Activated CD8-positive, alpha-beta T cell treated with anti-CD3 and anti-CD28 coated beads for 36 hours (primary cell): ENCODE measurements around the gene MMS19. TPM values are rescaled to one million over a fixed set of nuclear protein-coding genes. Genes with fewer than 3 reads are reported as not detected.

ENCODE experiments used
- ATAC-seq: fragments of 200-7000 bp; cut with Tn5 transposase; one replicate; pipeline ENCODE4 v1.10.0; 2021; ENCODE audit warnings: mild to moderate bottlenecking, moderate library complexity
- CTCF ChIA-PET: fragments of 350-600 bp; sonication (Branson Sonifier 250); formaldehyde crosslinking; loops from one replicate; lab custom pipeline; 2021; ENCODE audit warnings: antibody characterized with exemption; lab: Charles Lee
- POLR2A ChIA-PET: fragments of 350-600 bp; sonication (Branson Sonifier 250); formaldehyde crosslinking; loops from one replicate; lab custom pipeline; 2021; ENCODE audit warnings: antibody characterized with exemption; lab: Charles Lee
- DNase-seq: peaks from one replicate; pipeline ENCODE4 v3.0.0-alpha.2; 2020
- H3K27ac Mint-ChIP-seq: one replicate; pipeline ENCODE4 v1.8.0; 2021; ENCODE audit warnings: mild to moderate bottlenecking, mixed read lengths
- H3K27me3 Mint-ChIP-seq: one replicate; pipeline ENCODE4 v1.8.0; 2021; ENCODE audit warnings: mixed read lengths
- H3K36me3 Mint-ChIP-seq: one replicate; pipeline ENCODE4 v1.8.0; 2021; ENCODE audit warnings: low read depth, mixed read lengths
- H3K4me1 Mint-ChIP-seq: one replicate; pipeline ENCODE4 v1.8.0; 2021; ENCODE audit warnings: low read depth, mixed read lengths
- H3K4me3 Mint-ChIP-seq: one replicate; pipeline ENCODE4 v1.8.0; 2021; ENCODE audit warnings: mild to moderate bottlenecking, moderate library complexity, mixed read lengths
- H3K9me3 Mint-ChIP-seq: one replicate; pipeline ENCODE4 v1.8.0; 2021; ENCODE audit warnings: mixed read lengths
- intact Hi-C: fragments of 100-400 bp; cut with micrococcal nuclease; formaldehyde crosslinking; loops from one replicate; pipeline ENCODE4 v1.10.0; 2022
- total RNA-seq, 2 experiments: library from RNA; stranded (reverse); gene quantifications; one replicate each; pipeline ENCODE4 v1.2.3, GENCODE V29; 2021
- TF ChIP-seq, protein P1 (sequence below): fragments of 200-600 bp; IDR thresholded peaks from one replicate; pipeline ENCODE4 v1.8.0; 2022; ENCODE audit warnings: antibody characterized with exemption, mild to moderate bottlenecking

The MMS19 gene
- total RNA-seq, 2 experiments from 2014 or later, result 107 to 108 TPM

DNA sequence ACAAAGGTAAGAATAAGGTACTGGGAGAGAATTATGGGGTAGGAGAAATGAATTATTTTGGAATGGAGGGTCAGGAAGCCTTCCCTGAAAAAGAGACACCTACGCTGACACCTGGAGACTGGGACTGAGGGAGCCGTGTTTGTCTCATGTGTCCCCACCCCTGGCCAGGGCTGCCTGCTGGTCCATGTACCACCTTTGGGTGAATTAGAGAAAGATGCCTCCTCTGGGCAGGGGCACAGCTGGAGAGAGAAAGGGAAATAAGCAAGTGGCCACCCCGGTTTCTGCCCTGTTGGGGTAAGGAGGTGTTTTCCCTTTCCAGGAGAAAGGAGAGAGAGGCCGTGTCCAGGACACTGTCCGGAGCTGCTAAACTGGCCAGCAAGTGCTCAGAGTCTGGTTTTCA lies 22.3 kb upstream of the MMS19 start:
- intact Hi-C loops, result no loop called here
- ATAC-seq, result no peak
- CTCF ChIA-PET, result no interaction called here

DNA sequence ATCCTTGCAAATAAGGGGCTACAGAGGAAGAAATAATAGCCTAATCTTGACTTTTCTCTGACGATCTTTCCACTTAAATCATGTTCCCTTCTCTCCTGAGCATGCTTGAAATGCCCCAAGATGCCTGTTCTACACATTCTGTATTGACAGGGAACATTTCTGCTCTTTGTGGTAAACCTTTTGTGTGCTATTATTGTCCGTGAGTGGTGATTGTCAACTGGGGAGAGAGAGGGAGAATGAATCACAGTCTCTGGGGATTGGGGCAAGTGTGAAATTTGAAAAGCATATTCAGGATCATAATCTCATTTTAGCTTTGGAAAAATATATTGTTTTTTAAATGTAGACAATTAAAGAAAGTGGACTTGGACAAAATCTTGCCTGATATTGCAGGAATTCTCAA lies 21.1 kb upstream of the MMS19 start:
- TF ChIP-seq, protein P1, sequence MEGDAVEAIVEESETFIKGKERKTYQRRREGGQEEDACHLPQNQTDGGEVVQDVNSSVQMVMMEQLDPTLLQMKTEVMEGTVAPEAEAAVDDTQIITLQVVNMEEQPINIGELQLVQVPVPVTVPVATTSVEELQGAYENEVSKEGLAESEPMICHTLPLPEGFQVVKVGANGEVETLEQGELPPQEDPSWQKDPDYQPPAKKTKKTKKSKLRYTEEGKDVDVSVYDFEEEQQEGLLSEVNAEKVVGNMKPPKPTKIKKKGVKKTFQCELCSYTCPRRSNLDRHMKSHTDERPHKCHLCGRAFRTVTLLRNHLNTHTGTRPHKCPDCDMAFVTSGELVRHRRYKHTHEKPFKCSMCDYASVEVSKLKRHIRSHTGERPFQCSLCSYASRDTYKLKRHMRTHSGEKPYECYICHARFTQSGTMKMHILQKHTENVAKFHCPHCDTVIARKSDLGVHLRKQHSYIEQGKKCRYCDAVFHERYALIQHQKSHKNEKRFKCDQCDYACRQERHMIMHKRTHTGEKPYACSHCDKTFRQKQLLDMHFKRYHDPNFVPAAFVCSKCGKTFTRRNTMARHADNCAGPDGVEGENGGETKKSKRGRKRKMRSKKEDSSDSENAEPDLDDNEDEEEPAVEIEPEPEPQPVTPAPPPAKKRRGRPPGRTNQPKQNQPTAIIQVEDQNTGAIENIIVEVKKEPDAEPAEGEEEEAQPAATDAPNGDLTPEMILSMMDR, result no peak
- intact Hi-C loops, result no loop called here
- no peaks in the 10 kb centered on the region for H3K9me3 Mint-ChIP-seq
- ChIA-PET POLR2A (no interaction called here), CTCF (interaction anchor here (1.1 to 2.1 kb wide), 2 partner anchors 14 to 35 kb away, joined by 3 to 7 read pairs; no protein-coding TSS in a partner anchor)
- H3K4me1 Mint-ChIP-seq, result no peaks in the 10 kb centered on the region
- ATAC-seq, result no peak
- no peak for DNase-seq
- H3K4me3 Mint-ChIP-seq, result no peak overlapping the region
- H3K36me3 Mint-ChIP-seq, result no peaks in the 10 kb centered on the region
- no peaks in the 10 kb centered on the region for H3K27me3 Mint-ChIP-seq
- H3K27ac Mint-ChIP-seq, result no peak overlapping the region

More for the DNA sequence above, 22.3 kb upstream of the MMS19 start:
- Mint-ChIP-seq H3K36me3 (no peaks in the 10 kb centered on the region), H3K4me3 (no peak overlapping the region), H3K9me3 (no peaks in the 10 kb centered on the region), H3K27ac (no peak overlapping the region), H3K4me1 (no peaks in the 10 kb centered on the region), H3K27me3 (no peaks in the 10 kb centered on the region)
- DNase-seq, result no peak
- TF ChIP-seq, protein P1, result no peak
- POLR2A ChIA-PET, result no interaction called here

DNA sequence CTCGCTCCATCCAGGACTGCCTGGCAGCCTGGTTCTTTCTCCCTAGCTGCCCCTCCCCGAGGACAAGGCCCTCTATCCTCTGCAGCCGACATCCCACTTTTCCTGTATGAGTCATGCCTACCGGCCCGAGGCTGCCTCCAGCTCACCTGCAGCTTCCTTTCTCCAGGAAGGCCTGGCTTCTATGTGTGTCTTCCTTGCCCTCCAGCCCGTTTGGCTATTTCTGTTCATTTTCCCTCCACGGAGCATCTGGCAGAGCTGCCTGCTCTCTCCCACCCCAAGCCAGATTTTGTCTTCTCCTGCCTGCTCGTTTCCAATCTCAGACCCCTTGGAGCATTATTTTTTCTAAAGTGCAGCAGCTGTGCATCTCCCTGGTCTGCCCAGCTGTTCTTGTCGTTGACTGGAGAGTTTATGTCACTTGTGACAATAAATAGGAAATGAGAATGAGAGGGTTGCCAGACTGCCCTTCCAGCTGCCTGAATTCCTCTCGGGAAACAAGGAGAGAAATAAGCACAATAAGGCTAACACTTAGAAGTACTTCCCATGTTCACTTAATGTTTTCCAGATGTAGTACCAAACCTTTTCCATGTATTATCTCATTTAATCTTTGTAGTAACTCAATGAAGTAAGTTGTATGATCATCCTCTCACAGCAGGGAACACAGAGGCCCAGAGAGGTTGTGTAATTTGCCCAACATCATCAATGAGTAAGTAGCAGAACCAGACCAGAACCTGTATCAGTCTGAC lies 20.2 kb upstream of the MMS19 start:
- no peaks in the 10 kb centered on the region for H3K9me3 Mint-ChIP-seq
- intact Hi-C loops, result no loop called here
- no peaks in the 10 kb centered on the region for H3K4me1 Mint-ChIP-seq
- DNase-seq (no peak), ATAC-seq (no peak)
- no peak overlapping the region for H3K4me3 Mint-ChIP-seq
- TF ChIP-seq, protein P1, result no peak
- no peaks in the 10 kb centered on the region for H3K27me3 Mint-ChIP-seq
- CTCF ChIA-PET, result interaction anchor here (1.1 to 2.1 kb wide), 2 partner anchors 15 to 35 kb away, joined by 3 to 7 read pairs; no protein-coding TSS in a partner anchor
- H3K27ac Mint-ChIP-seq, result no peak overlapping the region
- POLR2A ChIA-PET, result no interaction called here
- no peaks in the 10 kb centered on the region for H3K36me3 Mint-ChIP-seq

DNA sequence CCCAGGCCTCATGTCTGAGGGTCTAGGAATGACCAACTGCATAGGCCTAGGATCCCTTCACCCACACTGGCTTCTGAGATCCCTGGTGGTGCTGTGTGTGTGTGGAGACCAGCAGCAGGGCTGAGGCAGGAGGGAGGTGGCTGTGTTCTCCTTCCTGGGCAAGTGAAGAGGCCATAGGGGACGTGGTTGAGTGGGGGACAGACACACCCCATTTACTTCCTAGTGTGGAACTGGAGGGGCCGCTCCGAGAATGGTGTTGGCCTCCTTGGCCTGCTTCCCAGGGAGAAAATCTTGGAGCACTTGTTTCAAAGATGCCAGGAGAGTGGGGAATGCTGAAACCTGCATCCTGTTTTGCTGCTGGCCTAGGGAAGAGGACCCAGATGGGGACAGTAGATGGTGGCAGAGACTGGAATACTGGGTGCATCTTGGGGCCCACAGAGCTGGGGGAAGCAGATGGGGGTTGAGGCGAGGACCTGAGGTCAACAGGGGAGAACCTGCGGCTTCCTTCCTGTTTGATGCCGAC lies 19.6 kb upstream of the MMS19 start:
- Mint-ChIP-seq H3K36me3 (no peaks in the 10 kb centered on the region), H3K27ac (no peak overlapping the region), H3K4me1 (no peaks in the 10 kb centered on the region), H3K27me3 (no peaks in the 10 kb centered on the region), H3K4me3 (no peak overlapping the region), H3K9me3 (no peaks in the 10 kb centered on the region)
- TF ChIP-seq, protein P1, result no peak
- ATAC-seq, result no peak
- no peak for DNase-seq
- intact Hi-C loops, result no loop called here
- POLR2A ChIA-PET, result no interaction called here
- CTCF ChIA-PET, result no interaction called here

DNA sequence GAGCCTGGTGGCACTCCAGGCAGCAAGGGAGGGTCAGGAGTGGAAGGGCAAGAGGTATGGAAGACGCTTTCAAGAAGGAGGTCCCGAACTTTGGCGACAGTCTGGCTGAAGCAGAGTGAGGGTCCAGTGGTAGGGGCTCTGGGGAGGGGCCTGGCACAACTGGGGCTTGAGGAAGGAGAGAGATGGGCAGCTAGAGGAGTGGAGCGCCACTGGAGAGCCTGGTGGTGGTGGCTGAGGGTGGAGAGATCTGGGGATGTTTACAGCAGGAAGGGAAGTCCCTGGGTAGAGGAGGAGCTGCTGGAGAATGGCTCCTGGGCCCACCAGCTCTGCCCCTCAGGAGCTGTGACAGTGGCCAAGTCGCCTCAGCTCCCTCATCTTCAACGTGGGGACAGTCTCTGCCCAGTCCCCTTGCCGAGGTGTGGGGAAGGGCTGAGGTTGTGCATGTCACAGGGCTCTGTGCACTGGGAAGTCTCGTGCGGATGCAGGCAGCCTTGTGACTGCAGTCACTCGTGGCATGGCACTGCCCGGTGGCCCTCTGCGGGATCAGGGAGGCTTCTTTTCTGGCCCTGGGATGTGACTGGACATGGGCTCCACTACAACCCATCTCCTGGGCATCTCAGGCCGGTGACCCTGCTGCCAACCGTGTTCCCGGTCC lies 19.0 kb upstream of the MMS19 start:
- Mint-ChIP-seq H3K4me1 (no peaks in the 10 kb centered on the region), H3K27me3 (no peaks in the 10 kb centered on the region), H3K27ac (no peak overlapping the region), H3K36me3 (no peaks in the 10 kb centered on the region), H3K4me3 (no peak overlapping the region), H3K9me3 (no peaks in the 10 kb centered on the region)
- no peak for ATAC-seq
- no peak for DNase-seq
- TF ChIP-seq, protein P1, result no peak
- intact Hi-C loops, result no loop called here
- ChIA-PET CTCF (no interaction called here), POLR2A (no interaction called here)
